ENCODE measurements around the gene NTM.

Gene NTM

GRCh38 chr11:131686836-131687235 is 316.4 kb downstream of the NTM start:
- no peak overlapping the region for H3K4me3 ChIP-seq (ENCODE audit: low read depth, low read length)
- no peak for DNase-seq (ENCODE audit: low read depth)
- no peak for TF ChIP-seq CTCF (IDR thresholded peaks at IDR 0.05; ENCODE audit: low read depth, low read length, missing control alignments)

DNA sequence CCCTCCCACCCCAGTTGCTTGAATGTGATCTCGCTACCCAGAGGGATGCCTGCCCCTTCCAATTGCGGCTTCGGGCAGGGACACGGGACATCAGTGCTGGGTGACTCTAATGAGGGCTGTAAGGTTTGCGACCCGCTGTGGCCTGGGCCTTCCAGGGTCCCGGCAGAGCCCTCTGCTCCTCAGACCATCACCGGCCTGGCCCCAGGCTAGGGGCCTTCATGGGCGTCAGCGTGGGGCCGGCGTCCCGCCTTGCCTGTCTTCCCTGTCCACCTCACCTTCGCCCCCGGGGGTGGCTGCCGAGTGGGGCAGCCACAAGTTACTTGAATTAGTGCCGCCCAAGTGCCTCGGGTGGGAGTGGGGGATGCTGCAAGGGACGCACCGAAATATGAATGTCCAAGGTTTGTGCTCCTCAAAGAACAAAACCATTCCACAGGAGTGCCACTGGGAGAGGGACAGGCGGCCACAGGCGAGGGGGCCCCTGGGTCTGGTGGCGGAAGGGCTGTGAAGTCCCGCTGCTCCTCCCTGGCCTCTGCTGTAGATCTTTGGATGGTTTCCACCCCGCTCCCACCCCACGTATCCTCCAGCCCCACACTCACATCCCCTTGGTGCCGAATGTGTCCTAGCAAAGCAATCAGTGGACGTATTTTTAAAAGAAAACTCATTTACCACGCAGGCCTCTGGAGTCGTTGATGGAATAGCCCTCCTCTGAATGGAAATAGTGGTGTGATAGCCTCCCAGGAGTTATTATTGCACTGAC is 317.1 kb downstream of the NTM start:
- no peak for DNase-seq (ENCODE audit: low read depth)
- no peak for TF ChIP-seq CTCF (IDR thresholded peaks at IDR 0.05; ENCODE audit: low read depth, low read length, missing control alignments)
- no peak overlapping the region for H3K4me3 ChIP-seq (ENCODE audit: low read depth, low read length)

DNA sequence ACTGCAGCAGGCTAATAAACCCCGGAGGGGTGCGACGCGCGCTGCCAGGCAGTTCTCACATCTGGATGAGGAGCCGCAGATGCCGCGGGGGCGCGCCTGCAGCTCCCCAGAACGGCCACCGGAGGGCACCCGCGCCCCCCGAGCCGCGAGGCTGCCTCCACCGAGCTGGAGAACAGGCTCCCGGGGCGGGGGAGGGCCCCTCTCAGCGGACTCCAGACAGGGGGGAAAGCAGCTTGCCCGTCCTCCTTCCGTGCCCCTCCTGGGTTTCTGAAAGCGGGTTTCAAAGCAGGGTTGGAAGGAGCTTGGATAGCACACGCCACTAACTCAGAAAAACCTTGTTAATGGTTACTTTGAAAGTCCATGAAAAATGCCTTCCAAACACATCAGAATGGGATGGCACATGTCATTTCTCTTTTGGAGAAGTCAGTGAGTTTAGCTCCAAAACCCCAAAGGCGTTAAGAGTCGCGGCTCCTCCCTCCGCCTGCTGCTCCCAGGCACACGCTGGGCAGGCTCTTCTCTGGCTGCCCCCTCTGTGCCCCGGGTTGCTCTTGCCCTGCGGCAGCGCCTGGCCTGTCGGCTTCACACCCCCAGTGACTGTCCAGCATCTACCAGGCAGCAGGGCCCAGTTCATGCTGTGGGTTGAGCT is 317.8 kb downstream of the NTM start:
- H3K4me3 ChIP-seq (ENCODE audit: low read depth, low read length), result no peak overlapping the region
- TF ChIP-seq CTCF (IDR thresholded peaks at IDR 0.05; ENCODE audit: low read depth, low read length, missing control alignments), result peak; percentile 83
- no peak for DNase-seq (ENCODE audit: low read depth)

- TF ChIP-seq CTCF (IDR thresholded peaks at IDR 0.05; ENCODE audit: low read depth, low read length, missing control alignments), result no peak
- H3K4me3 ChIP-seq (ENCODE audit: low read depth, low read length), result no peak overlapping the region
- no peak for DNase-seq (ENCODE audit: low read depth)
Measured at GRCh38 chr11:131689049-131689925, 318.9 kb downstream of the NTM start.

DNA sequence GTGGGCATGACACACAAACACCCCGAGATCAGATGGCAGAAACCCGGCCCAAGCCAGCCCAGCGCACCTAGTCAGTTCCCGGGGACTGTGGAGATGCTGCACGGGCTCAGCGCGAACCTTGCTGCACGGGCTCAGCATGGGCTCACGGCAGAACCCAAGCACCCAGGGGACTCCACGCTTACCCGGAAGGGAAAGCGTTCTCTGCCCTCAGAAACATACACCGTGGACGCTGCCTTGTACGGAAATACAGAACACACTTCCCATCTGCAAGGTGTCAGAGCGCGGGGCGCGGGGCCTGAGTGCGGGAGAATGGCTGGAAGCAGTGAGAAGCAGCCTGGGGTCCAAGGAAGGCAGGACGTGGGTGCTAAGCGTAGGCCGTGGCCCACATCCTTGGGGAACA is 319.9 kb downstream of the NTM start:
- no peak overlapping the region for H3K4me3 ChIP-seq (ENCODE audit: low read depth, low read length)
- no peak for TF ChIP-seq CTCF (IDR thresholded peaks at IDR 0.05; ENCODE audit: low read depth, low read length, missing control alignments)
- DNase-seq (ENCODE audit: low read depth), result no peak

- no peak overlapping the region for H3K4me3 ChIP-seq (ENCODE audit: low read depth, low read length)
- no peak for TF ChIP-seq CTCF (IDR thresholded peaks at IDR 0.05; ENCODE audit: low read depth, low read length, missing control alignments)
- DNase-seq (ENCODE audit: low read depth), result no peak
Measured at GRCh38 chr11:131690776-131691175, 320.4 kb downstream of the NTM start.

Data from GM12864 (cell line).